ENCODE measurements around the gene PLA2G2F.

The PLA2G2F gene

GRCh38 chr1:20192364-20192763 is 53.2 kb downstream of the PLA2G2F start:
- FAIRE-seq = no peak

- no peak for FAIRE-seq
Observed at GRCh38 chr1:20192871-20193411, 53.8 kb downstream of the PLA2G2F start.

GRCh38 chr1:20194224-20194623 is 55.1 kb downstream of the PLA2G2F start:
- FAIRE-seq = no peak

GRCh38 chr1:20194757-20195461 is 55.8 kb downstream of the PLA2G2F start:
- no peak for FAIRE-seq

DNA sequence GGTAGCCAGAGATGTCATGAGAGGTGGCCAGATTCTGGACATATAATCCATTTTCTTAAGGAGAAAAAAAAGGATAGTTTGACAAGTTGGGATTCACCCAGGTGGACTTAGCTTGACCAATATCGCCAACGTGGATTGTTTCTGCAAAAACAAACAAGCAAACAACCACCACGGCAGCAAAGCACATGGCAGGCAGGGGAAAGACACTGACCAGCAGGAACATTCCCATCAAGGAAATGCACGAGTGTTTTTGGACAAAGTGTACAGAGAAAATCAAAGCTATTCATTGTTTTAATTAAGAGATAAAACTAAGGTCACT is 56.3 kb downstream of the PLA2G2F start:
- FAIRE-seq = no peak

DNA sequence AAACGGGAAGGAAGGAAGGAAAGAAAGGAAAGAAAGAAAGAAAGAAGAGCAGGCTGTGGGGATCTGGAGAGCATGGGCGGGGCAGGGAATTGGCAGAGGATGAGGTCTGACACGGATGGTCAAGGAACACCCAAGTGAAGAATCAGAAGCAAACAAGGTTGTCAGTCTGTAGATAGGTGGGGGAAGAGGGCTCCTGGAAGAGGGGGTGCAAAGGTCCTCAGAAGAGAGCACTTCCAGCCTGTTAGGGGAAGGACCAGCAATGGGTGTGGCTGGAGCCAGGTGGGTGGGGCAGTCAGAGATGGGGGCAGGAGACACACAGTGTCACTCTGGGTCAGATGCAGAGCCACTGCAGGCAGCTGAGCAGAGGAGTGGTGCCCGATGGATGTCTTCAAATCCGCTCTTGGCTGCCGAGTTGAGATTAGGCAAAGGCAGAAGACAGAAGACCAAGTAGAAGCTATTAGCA is 58.2 kb downstream of the PLA2G2F start:
- FAIRE-seq = no peak

DNA sequence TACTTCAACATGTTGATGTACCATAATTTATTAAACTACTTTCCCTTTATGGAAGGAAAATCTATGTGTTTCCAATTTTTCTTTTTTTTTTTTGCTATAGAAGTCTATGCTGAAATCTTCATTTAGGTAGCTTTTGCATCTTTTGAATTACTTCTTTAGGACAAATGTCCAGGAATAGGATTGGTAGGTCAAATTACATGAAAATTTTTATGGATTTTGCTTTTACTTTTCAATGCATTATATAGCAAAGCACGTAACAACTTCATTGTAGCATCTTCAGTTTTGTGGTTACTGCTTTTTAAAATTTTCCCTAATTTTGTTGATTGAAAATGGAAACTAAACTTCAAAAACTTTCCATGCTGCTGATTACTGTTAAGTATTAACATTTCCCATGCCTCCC is 59.2 kb downstream of the PLA2G2F start:
- no peak for FAIRE-seq

- FAIRE-seq = no peak
Observed at GRCh38 chr1:20198918-20199317, 59.8 kb downstream of the PLA2G2F start.

GRCh38 chr1:20199403-20199802 is 60.3 kb downstream of the PLA2G2F start:
- no peak for FAIRE-seq

DNA sequence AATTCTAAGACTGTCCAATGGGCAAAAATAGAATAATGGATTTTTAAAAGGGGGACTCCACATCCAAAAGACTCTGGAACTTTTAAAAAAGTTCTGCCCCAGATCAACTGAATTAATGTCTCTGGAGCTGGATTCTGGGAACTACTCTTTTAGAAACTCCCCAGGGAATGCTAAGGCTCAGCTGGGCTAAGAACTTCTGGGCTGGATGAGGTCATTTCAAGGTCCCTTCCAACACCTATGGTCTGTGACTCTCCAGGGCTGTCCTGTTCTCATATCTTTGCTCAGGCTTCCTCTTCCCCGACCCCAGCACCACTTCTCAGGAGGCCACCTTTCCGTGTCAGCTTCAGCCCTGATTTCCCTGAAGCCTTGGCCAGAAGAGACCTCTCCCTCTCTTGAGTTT is 60.7 kb downstream of the PLA2G2F start:
- no peak for FAIRE-seq

All from colon (tissue), 2 donors.